Stimulated activated CD8-positive, alpha-beta memory T cell treated with anti-CD3 and anti-CD28 coated beads, Interleukin-15, amount 100 ng/mL, for 48 hours (primary cell): ENCODE measurements around the gene CFHR4.
"Not testable (repeated sequence)": the region's sequence is repeated elsewhere in the genome, so short reads cannot be mapped to it uniquely, and the experiment has no call there.

Source experiments
- DNase-seq, 2 donors: peaks; one replicate each; pipeline ENCODE4 v3.0.0-alpha.2; 2020; ENCODE audit warnings: low read depth in 2 of 2

Gene CFHR4

DNA sequence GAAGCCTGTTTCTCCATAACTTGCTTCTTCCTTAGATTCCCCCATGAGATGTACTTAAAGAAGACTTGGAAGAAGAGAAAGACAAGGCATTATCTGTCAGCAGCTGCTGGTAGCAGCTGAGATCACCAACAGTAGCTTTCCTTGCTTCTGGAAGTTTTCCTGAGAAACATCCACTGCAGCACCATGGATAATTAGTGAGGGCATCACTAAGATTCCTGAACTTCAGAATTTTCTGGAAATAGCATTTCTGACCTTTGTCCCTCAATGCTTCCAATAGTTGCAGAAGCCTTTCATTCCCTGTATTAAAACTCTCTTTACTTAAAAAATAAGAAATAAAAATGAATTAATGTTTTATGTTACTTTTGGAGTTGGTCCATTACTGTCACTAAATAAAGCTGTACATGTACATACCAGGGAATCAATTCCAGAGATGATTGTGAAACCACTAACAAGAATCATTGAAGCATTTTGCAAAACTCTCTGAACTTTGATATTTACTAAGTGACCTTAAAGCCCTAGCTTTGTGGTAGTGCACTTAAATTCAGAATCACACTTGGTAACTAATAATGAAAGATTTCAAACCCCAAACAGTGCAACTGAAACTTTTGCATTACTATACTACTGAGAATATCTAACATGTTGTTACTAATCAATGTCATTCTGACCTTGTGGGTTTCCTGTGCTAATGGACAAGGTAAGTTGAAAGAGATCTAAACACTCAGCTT lies at the start of gene CFHR4:
TSS of gene CFHR4 (plus strand) at position 538 of the 725 bp plus-strand sequence. CDS start at position 637, 99 bp downstream.
- no peak for DNase-seq

GRCh38 chr1:196849613-196850492 lies 38.0 kb upstream of the CFHR4 start:
- not testable (repeated sequence) for DNase-seq

DNA sequence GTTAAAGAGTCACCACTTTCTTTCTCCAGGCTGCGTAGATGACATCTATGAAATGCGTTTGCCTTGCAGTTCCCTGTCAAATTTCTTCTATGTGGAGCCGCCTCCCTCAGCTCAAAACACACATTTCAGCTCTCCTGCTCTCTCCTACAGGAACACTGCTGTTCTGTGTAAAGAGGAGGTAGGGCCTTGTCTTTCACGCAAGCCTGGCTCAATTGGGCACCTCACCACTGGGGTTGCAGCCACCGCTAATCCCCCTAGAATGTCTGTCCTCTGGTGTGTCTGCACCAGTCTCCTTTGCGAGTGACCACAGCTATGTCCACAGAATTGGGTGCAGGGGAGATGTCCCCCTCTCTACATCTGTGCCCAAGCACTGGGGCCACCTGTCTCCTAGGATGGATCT lies 31.8 kb upstream of the CFHR4 start:
- DNase-seq = no peak

DNA sequence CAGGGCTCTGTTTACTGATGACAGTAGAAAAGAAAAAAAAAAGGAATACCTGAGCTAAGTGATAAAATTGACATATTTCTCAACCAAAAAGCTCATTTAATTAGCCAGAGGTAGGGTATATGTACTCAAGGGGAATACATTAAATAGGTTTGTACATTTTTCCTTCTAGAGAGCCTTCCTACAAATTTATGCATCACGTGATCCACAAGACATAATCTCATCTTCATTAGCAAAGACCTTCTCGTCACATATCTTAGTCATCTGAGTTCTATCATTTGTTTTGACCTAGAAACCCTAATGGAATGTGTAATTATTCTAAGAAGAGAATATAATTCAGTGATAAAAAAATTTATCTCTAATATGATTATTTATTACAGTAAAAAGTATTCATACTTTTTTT lies 30.7 kb upstream of the CFHR4 start:
- no peak for DNase-seq

GRCh38 chr1:196858811-196859210 lies 29.0 kb upstream of the CFHR4 start:
- no peak for DNase-seq

DNA sequence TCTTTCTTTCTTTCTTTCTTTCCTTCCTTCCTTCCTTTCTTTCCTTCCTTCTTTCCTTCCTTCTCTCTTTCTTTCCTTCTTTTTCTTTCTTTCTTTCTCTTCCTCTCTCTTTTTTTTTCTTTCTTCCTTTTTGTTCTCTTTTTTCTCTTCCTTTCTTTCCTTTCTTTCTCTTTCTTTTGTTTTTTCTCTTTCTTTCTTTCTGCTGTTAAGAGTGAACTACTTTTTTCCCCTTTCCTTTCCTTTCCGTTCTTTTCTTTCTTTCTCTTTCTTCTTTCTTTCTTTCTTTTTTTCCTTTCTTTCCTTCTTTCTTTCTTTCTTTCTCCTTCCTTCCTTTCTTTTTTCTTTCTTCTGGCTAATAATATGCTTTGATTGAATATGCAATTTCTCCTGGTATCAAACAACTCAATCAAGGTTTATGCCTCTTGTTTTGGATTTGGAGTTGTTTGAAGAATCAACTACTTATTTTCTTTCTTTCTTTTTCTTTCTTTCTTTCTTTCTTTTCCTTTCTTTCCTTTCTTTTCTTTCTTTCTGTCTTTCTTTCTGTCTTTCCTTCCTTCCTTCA lies 27.4 kb upstream of the CFHR4 start:
- DNase-seq = no peak

DNA sequence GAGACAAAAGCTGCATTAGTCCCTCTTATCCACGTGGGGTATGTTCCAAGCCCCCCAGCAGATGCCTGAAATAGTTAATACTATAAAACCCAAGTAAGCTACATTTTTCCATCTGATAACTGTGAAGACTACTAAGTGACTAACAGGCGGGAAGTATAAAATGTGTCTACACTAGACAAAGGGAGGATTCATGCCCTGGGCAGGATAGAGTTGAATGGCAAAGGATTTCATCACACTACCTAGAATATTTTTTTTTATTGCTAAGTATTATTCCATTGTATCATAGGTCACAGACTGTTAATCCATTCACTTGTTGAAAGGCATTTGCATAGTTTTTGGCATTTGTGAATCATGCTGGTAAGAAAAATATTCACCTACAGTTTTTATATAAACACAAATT lies 26.4 kb upstream of the CFHR4 start:
- DNase-seq = no peak

DNA sequence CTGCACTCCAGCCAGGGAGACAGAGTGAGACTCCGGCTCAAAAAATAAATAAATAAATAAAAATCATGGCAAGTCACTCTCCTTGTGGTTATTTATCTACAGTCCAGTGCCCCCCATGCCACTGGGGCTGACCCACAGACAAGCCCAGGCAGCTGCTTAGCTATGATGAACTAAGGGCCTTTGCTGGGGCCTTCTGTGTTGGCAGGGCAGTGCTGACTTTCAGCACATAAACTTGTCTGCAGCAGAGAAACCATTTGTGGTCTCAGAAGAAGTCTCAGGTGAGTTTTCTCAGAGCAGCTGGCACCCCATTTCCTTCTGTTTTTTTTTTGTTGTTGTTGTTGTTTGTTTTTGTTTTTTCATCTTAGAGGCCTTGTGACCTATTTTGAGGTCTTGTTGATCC lies 20.9 kb upstream of the CFHR4 start:
- DNase-seq = no peak

- no peak for DNase-seq
Measured at GRCh38 chr1:196873385-196873784, 14.5 kb upstream of the CFHR4 start.

DNA sequence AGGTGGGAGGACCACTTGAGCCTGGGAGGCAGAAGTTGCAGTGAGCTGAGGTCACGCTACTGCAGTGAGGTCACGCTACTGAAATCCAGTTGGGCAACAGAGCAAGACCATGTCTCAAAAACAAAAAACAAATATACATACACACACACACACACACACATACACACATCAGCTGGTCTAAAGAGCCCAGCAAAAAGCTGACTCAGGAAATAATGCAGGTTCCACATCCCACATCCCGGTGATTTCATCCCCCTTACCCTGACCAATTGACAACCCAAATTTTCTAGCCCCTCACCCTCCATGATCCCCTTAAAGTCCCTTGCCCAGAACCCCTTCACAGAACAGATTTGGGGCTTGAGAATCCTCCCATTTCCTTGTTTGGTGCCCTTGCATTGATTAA lies 11.9 kb upstream of the CFHR4 start:
- DNase-seq = no peak

- DNase-seq = no peak
Measured at GRCh38 chr1:196877964-196878363, 9.9 kb upstream of the CFHR4 start.

- DNase-seq = not testable (repeated sequence)
Measured at GRCh38 chr1:196886560-196886959, 1.3 kb upstream of the CFHR4 start.

DNA sequence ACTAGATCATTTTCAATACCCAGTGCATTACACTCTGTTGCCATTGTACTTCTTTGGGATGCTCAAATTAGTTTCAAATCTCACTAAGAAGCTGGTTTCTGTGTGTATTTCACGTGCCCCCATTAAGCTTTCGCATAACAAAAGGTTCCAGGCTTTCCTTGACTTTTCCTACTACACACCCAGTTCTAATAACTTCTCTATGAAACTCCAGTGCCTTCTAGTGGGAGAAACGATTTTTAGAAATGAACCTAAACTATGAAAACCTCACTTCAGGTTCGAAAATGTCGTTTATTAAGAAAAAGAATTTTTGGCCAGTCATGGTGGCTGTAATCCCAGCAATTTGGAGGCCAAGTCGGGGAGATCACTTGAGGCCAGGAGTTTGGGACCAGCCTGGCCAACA lies 2.8 kb downstream of the CFHR4 start:
- DNase-seq = no peak

- DNase-seq = no peak
Measured at GRCh38 chr1:196891251-196891650, 3.4 kb downstream of the CFHR4 start.

- no peak for DNase-seq
Measured at GRCh38 chr1:196896355-196896754, 8.5 kb downstream of the CFHR4 start.

- no peak for DNase-seq
Measured at GRCh38 chr1:196897158-196897828, 9.4 kb downstream of the CFHR4 start.

DNA sequence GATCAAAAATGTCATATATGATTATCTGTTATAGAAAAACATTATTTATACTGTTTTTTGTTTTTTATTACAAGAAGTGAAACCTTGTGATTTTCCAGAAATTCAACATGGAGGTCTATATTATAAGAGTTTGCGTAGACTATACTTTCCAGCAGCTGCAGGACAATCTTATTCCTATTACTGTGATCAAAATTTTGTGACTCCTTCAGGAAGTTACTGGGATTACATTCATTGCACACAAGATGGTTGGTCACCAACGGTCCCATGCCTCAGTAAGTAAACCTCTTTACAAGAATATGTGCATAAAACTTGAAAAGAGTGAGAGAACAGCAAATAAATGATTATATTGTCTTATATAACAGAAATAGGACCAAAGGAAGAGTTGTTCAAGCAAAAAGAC lies 14.5 kb downstream of the CFHR4 start:
- no peak for DNase-seq

DNA sequence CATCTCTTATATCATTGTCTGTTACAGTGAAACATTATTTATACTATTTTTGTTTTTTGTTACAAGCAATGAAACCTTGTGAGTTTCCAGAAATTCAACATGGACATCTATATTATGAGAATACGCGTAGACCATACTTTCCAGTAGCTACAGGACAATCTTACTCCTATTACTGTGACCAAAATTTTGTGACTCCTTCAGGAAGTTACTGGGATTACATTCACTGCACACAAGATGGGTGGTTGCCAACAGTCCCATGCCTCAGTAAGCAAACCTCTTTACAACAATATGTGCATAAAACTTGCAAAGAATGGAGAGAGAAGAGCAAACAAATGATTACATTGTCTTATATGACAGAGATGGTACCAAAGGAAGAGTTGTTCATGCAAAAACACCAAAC lies 22.4 kb downstream of the CFHR4 start:
- no peak for DNase-seq

GRCh38 chr1:196912283-196912682 lies 24.4 kb downstream of the CFHR4 start:
- not testable (repeated sequence) for DNase-seq

GRCh38 chr1:196926839-196927238 lies 39.0 kb downstream of the CFHR4 start:
- not testable (repeated sequence) for DNase-seq

DNA sequence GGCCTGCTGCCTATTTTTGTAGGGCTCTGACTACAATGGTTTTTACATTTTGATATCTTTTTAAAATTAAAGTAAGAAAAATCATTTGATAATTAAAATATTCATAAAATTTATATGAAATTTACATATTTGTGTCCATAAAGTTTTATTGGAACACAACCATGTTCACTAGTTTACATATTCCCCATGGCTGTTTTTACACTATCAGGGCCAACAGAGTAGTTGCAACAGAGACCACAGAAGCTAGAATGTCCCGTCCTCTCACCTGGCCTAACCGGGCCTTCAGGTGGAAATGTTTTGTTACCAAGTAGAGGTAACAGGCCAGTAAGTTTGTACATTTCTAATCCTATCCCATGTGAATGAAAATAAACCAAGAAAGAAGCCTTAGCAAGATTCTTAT lies 45.0 kb downstream of the CFHR4 start:
- DNase-seq = not testable (repeated sequence)

DNA sequence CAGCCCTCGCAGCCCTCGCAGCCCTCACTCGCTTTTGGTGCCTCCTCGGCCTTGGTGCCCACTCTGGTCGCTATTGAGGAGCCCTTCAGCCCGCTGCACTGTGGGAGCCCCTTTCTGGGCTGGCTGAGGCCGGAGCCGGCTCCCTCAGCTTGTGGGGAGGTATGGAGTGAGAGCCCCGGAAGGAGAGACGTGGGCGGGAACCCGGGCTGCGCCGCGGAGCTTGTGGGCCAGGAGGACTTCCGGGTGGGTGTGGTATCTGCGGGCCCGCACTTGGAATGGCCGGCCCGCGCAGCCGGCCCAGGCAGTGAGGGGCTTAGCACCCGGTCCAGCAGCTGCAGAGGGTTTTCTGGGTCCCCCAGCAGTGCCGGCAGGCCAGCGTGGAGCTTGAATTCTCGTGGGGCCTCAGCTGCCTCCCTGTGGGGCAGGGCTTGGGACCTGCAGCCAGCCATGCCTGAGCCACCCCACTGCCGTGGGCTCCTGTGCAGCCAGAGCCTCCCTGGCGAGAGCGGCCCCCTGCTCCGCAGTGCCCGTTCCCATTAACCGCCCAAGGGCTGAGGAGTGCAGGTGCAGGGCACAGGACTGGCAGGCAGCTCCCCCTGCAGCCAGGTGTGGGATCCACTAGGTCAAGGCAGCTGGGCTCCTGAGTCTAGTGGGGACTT lies 45.8 kb downstream of the CFHR4 start:
- no peak for DNase-seq
